Cardiac muscle cell (in vitro differentiated cells and primary cell): ENCODE data around the gene DCK. TPM values are rescaled to one million over a fixed set of nuclear protein-coding genes. Genes with fewer than 3 reads are reported as not detected.
A peak's percentile ranks its signal among the peaks of the same experiment; 100 is the strongest.

Experiments
- DNase-seq, 2 donors: peaks; one replicate each; pipeline versions ENCODE4 v3.0.0 to v3.0.0-alpha.2; 2010 to 2017; ENCODE audit warnings: low read depth in 1 of 2, low spot score in 1 of 2
- H3K27ac ChIP-seq: fragments of 200-600 bp; sonication (generic); 2 replicates; pipeline ENCODE4 v1.5.1; 2016
- H3K27me3 ChIP-seq: fragments of 200-600 bp; sonication (generic); 2 replicates; pipeline ENCODE4 v1.6.0; 2016; ENCODE audit warnings: control low read depth
- H3K36me3 ChIP-seq: fragments of 200-600 bp; sonication (generic); 2 replicates; pipeline ENCODE4 v1.5.1; 2016; ENCODE audit warnings: control low read depth
- H3K4me1 ChIP-seq: fragments of 200-600 bp; sonication (generic); 2 replicates; pipeline ENCODE4 v1.8.1; 2017; ENCODE audit warnings: low read depth, mild to moderate bottlenecking, mixed run types
- H3K4me3 ChIP-seq: fragments of 200-600 bp; sonication (generic); 2 replicates; pipeline ENCODE4 v1.5.1; 2016; ENCODE audit warnings: mild to moderate bottlenecking
- H3K9me3 ChIP-seq: fragments of 200-600 bp; sonication (generic); 2 replicates; pipeline ENCODE4 v1.5.1; 2017; ENCODE audit warnings: low read depth, mild to moderate bottlenecking, control low read depth
- CTCF ChIP-seq: IDR thresholded peaks from 2 replicates; pipeline ENCODE4 v1.5.1; 2012; ENCODE audit warnings: low read depth, mild to moderate bottlenecking, low read length
- polyA plus RNA-seq: library from polyadenylated mRNA; unstranded; fragments of >200 nt; fragmentation: Nextera tagmentation; extraction: Ambion mirVana; gene quantifications from 2 replicates; pipeline ENCODE4 v1.2.1, GENCODE V29; 2016
- total RNA-seq: library from RNA; depleted of rRNA; stranded (reverse); fragments of >200 nt; gene quantifications from 2 replicates; pipeline ENCODE4 v1.2.3, GENCODE V29; 2016

DCK gene
- total and polyA plus RNA-seq, 2 experiments from 2014 or later: 10.1 to 13.1 TPM

GRCh38 chr4:70992391-70992881 is 1.0 kb upstream of the DCK start:
- no peak for TF ChIP-seq CTCF
- Histone ChIP-seq H3K4me3 (no peak overlapping the region), H3K27me3 (no peaks in the 10 kb centered on the region), H3K27ac (peak overlapping the region; percentile 78), H3K9me3 (no peaks in the 10 kb centered on the region), H3K4me1 (no peaks in the 10 kb centered on the region), H3K36me3 (no peaks in the 10 kb centered on the region)
- no peak for DNase-seq

- TF ChIP-seq CTCF: no peak
- Histone ChIP-seq H3K4me3 (peak overlapping the region; percentile 56), H3K27me3 (no peaks in the 10 kb centered on the region), H3K4me1 (no peaks in the 10 kb centered on the region), H3K36me3 (no peaks in the 10 kb centered on the region), H3K9me3 (no peaks in the 10 kb centered on the region), H3K27ac (peak overlapping the region; percentile 78)
- DNase-seq: no peak
Measured at GRCh38 chr4:70994069-70994366, 569 bp downstream of the DCK start.

- Histone ChIP-seq H3K4me3 (peak overlapping the region; percentile 56), H3K36me3 (no peaks in the 10 kb centered on the region), H3K27ac (no peak overlapping the region)
Measured at GRCh38 chr4:70994387-70995099, 1.1 kb downstream of the DCK start.

GRCh38 chr4:70996018-70996360 is 2.5 kb downstream of the DCK start:
- Histone ChIP-seq H3K36me3 (no peaks in the 10 kb centered on the region), H3K9me3 (no peaks in the 10 kb centered on the region), H3K27me3 (no peaks in the 10 kb centered on the region), H3K27ac (no peak overlapping the region), H3K4me1 (no peaks in the 10 kb centered on the region), H3K4me3 (no peak overlapping the region)
- no peak for DNase-seq
- TF ChIP-seq CTCF: no peak

More at GRCh38 chr4:70994387-70995099, 1.1 kb downstream of the DCK start:
- H3K9me3 ChIP-seq: no peaks in the 10 kb centered on the region
- H3K27me3 ChIP-seq: no peaks in the 10 kb centered on the region
- no peaks in the 10 kb centered on the region for H3K4me1 ChIP-seq
- TF ChIP-seq CTCF: no peak
- no peak for DNase-seq

GRCh38 chr4:70997036-70997435 is 3.6 kb downstream of the DCK start:
- TF ChIP-seq CTCF: no peak
- DNase-seq: no peak
- H3K4me1 ChIP-seq: no peaks in the 10 kb centered on the region
- H3K36me3 ChIP-seq: no peaks in the 10 kb centered on the region
- no peak overlapping the region for H3K27ac ChIP-seq
- no peaks in the 10 kb centered on the region for H3K27me3 ChIP-seq
- no peaks in the 10 kb centered on the region for H3K9me3 ChIP-seq
- H3K4me3 ChIP-seq: no peak overlapping the region
